Measurements from ENCODE around the gene TRAP1.
"Not testable (repeated sequence)": the region's sequence is repeated elsewhere in the genome, so short reads cannot be mapped to it uniquely, and the experiment has no call there.

The TRAP1 gene

GRCh38 chr16:3608976-3609375, 108.3 kb downstream of the TRAP1 start:
- not testable (repeated sequence) for DNase-seq

- DNase-seq: no peak
Measured at GRCh38 chr16:3608069-3608468, 109.3 kb downstream of the TRAP1 start.
